Endodermal cell (in vitro differentiated cells): ENCODE data around the gene DGKB. TPM values are rescaled to one million over a fixed set of nuclear protein-coding genes. Genes with fewer than 3 reads are reported as not detected.

Experiments
- DNase-seq: peaks from one replicate; pipeline ENCODE4 v3.0.0-alpha.2; 2017
- H3K27ac ChIP-seq: 2 replicates; pipeline ENCODE4 v1.5.1; 2013; ENCODE audit warnings: mild to moderate bottlenecking, low read depth, low read length, moderate library complexity
- H3K27me3 ChIP-seq: 2 replicates; pipeline ENCODE4 v1.6.1; 2013; ENCODE audit warnings: mild to moderate bottlenecking, low read length, moderate library complexity; ENCODE audit not compliant: insufficient read depth, control insufficient read depth, poor library complexity, severe bottlenecking
- H3K36me3 ChIP-seq: 2 replicates; pipeline ENCODE4 v1.7.0; 2013; ENCODE audit warnings: mild to moderate bottlenecking, low read length, moderate library complexity; ENCODE audit not compliant: control insufficient read depth, insufficient read depth
- H3K4me1 ChIP-seq: one replicate; pipeline ENCODE4 v1.7.0; 2013; ENCODE audit warnings: low read length; ENCODE audit not compliant: control insufficient read depth, insufficient read depth
- H3K4me3 ChIP-seq: 2 replicates; pipeline ENCODE4 v1.5.1; 2013; ENCODE audit warnings: mild to moderate bottlenecking, low read length, moderate library complexity
- H3K9ac ChIP-seq: 2 replicates; pipeline ENCODE4 v1.6.1; 2013; ENCODE audit warnings: mild to moderate bottlenecking, low read length, moderate library complexity; ENCODE audit not compliant: poor library complexity, severe bottlenecking; ENCODE audit errors: extremely low read depth
- H3K9me3 ChIP-seq: 2 replicates; pipeline ENCODE4 v1.6.1; 2013; ENCODE audit warnings: mild to moderate bottlenecking, low read length, moderate library complexity; ENCODE audit not compliant: control insufficient read depth
- H3K27ac Mint-ChIP-seq: 2 replicates; pipeline ENCODE4 v1.8.0; 2020; ENCODE audit warnings: mixed read lengths
- H3K27me3 Mint-ChIP-seq: 2 replicates; pipeline ENCODE4 v1.8.0; 2021; ENCODE audit warnings: mild to moderate bottlenecking, mixed read lengths; ENCODE audit not compliant: insufficient read depth
- H3K36me3 Mint-ChIP-seq: 2 replicates; pipeline ENCODE4 v1.8.0; 2020; ENCODE audit warnings: low read depth, mixed read lengths
- H3K4me1 Mint-ChIP-seq: 2 replicates; pipeline ENCODE4 v1.8.0; 2020; ENCODE audit warnings: mixed read lengths
- H3K4me3 Mint-ChIP-seq: 2 replicates; pipeline ENCODE4 v1.8.0; 2020; ENCODE audit warnings: mild to moderate bottlenecking, moderate library complexity, mixed read lengths
- H3K9me3 Mint-ChIP-seq: 2 replicates; pipeline ENCODE4 v1.8.0; 2020; ENCODE audit warnings: mild to moderate bottlenecking, mixed read lengths
- WGBS, 2 experiments: methylation state at CpG; one replicate each; pipeline versions ENCODE4 v1.1.5 to v1.1.7; 2013; ENCODE audit warnings: missing lambda C conversion rate in 2 of 2, mixed read lengths in 1 of 2; ENCODE audit not compliant: insufficient coverage in 1 of 2, insufficient read length in 1 of 2; 5-methylcytosine and 5-hydroxymethylcytosine counted together
- total RNA-seq, 2 donors: library from RNA; stranded (reverse); fragmentation: NEBNext Ultra II Directional in 1 of 2; extraction: Animal tissue kit (Norgen Biotek cat#: 25700) in 1 of 2; gene quantifications; 2 replicates in 1 of 2; 3 replicates in 1 of 2; pipeline ENCODE4 v1.2.1, GENCODE V29; 2021
- TF ChIP-seq, protein P1 (sequence below): fragments of 200-600 bp; sonication (generic); conservative IDR thresholded peaks from 2 replicates; pipeline ENCODE4 v1.5.0; 2021; ENCODE audit warnings: antibody characterized with exemption, mild to moderate bottlenecking

Gene DGKB
- total RNA-seq, 2 donors from 2014 or later, result 5.1 to 5.2 TPM

DNA sequence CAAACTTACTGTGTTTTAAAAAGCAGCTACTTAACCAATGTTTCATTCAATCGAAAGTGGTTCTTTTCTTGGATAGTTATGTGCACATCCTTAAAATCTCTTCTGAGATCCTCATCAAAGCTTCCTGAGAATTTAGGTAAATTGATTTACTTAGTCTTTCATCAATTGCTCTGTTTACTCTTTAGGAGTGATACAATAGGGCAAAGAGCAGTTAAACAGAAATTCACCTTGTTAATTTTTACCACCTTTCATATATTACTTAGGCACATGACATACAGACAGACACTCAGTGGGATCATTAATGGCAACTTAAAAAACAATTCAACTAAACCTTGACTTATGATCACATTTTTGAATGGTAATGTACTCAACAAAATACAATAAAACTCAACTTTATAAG is 456.3 kb downstream of the DGKB start:
- H3K9me3 Mint-ChIP-seq, result peaks cover 2% of the 10 kb centered on the region
- peaks cover 6% of the 10 kb centered on the region for H3K4me1 Mint-ChIP-seq
- Histone ChIP-seq H3K9ac (no peak overlapping the region), H3K4me1 (no peaks in the 10 kb centered on the region), H3K27ac (no peak overlapping the region), H3K4me3 (no peak overlapping the region), H3K9me3 (peaks cover 13% of the 10 kb centered on the region), H3K27me3 (peaks cover 21% of the 10 kb centered on the region), H3K36me3 (no peaks in the 10 kb centered on the region)
- DNase-seq, result no peak
- H3K36me3 Mint-ChIP-seq, result no peaks in the 10 kb centered on the region
- no peak overlapping the region for H3K27ac Mint-ChIP-seq
- WGBS, 2 experiments, result 75 to 100% methylated on average over 1 of the region's 1 CpG
- TF ChIP-seq, protein P1, sequence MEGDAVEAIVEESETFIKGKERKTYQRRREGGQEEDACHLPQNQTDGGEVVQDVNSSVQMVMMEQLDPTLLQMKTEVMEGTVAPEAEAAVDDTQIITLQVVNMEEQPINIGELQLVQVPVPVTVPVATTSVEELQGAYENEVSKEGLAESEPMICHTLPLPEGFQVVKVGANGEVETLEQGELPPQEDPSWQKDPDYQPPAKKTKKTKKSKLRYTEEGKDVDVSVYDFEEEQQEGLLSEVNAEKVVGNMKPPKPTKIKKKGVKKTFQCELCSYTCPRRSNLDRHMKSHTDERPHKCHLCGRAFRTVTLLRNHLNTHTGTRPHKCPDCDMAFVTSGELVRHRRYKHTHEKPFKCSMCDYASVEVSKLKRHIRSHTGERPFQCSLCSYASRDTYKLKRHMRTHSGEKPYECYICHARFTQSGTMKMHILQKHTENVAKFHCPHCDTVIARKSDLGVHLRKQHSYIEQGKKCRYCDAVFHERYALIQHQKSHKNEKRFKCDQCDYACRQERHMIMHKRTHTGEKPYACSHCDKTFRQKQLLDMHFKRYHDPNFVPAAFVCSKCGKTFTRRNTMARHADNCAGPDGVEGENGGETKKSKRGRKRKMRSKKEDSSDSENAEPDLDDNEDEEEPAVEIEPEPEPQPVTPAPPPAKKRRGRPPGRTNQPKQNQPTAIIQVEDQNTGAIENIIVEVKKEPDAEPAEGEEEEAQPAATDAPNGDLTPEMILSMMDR, result no peak
- no peak overlapping the region for H3K4me3 Mint-ChIP-seq
- peaks cover 33% of the 10 kb centered on the region for H3K27me3 Mint-ChIP-seq

DNA sequence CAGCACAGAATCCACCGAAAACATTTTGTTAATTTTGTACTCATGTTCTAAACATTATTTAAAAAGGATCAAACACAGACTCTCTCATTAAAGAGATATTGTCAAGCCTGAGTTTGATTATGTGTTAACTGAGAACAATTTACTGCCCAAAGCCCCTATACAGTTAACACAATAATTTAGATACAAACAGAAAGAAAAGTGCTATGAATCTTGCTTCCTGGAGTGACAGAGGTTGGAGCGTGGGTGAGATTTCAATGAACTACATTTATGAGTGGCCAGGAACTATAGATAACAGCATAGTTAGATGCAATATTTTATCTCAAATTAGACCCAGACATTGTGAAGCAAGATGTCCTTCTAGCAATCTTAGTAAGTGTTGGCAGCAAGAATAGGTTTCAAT is 464.2 kb downstream of the DGKB start:
- TF ChIP-seq, protein P1, result no peak
- H3K9me3 Mint-ChIP-seq, result no peaks in the 10 kb centered on the region
- peaks cover 3% of the 10 kb centered on the region for H3K27me3 Mint-ChIP-seq

DNA sequence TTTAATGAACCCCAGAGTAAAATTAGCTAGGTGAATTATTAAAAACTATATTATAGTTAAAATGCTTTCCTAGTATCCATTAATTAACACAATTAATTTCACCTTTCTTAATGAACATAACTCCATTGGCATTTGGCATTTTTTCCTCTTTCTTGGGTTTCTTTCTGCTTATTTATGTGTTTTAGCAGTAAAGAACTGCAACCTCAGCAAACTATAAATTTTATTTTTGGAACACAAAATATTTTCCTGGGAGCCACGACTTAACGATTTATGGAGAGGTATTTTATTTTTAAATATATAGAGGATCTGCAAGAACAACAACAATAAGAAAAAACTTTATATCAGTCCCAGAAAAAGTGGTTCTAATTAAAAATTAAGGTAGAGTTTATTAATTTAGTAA is 465.7 kb downstream of the DGKB start:
- H3K36me3 ChIP-seq, result no peaks in the 10 kb centered on the region
- Mint-ChIP-seq H3K9me3 (no peaks in the 10 kb centered on the region), H3K27ac (no peak overlapping the region), H3K27me3 (no peaks in the 10 kb centered on the region), H3K4me3 (no peak overlapping the region), H3K4me1 (peaks cover 21% of the 10 kb centered on the region), H3K36me3 (no peaks in the 10 kb centered on the region)
- DNase-seq, result no peak
- H3K27me3 ChIP-seq, result no peaks in the 10 kb centered on the region
- TF ChIP-seq, protein P1, result no peak
- WGBS, 2 experiments, result no CpG with 5 or more reads among the region's 2 CpGs
- H3K9ac ChIP-seq, result no peak overlapping the region
- H3K4me3 ChIP-seq, result no peak overlapping the region
- H3K4me1 ChIP-seq, result peaks cover 8% of the 10 kb centered on the region
- H3K9me3 ChIP-seq, result peaks cover 8% of the 10 kb centered on the region
- H3K27ac ChIP-seq, result no peak overlapping the region

More for the DNA sequence above, 464.2 kb downstream of the DGKB start:
- Mint-ChIP-seq H3K4me3 (no peak overlapping the region), H3K36me3 (no peaks in the 10 kb centered on the region), H3K27ac (no peak overlapping the region), H3K4me1 (peaks cover 9% of the 10 kb centered on the region)
- H3K27me3 ChIP-seq, result no peaks in the 10 kb centered on the region
- DNase-seq, result no peak
- peaks cover 8% of the 10 kb centered on the region for H3K9me3 ChIP-seq
- H3K9ac ChIP-seq, result no peak overlapping the region
- no peak overlapping the region for H3K27ac ChIP-seq
- H3K36me3 ChIP-seq, result no peaks in the 10 kb centered on the region
- 89 to 100% methylated on average over 1 to 2 of the region's 2 CpGs for WGBS, 2 experiments
- H3K4me1 ChIP-seq, result peaks cover 2% of the 10 kb centered on the region
- no peak overlapping the region for H3K4me3 ChIP-seq
